GM18526 (cell line): Measurements from ENCODE around the gene PCARE.

Experiments
- POLR2A ChIP-seq: IDR thresholded peaks from 3 replicates; pipeline ENCODE4 v1.6.1; 2011; ENCODE audit not compliant: insufficient read length; ENCODE audit errors: extremely low read depth

The PCARE gene

GRCh38 chr2:29057006-29057405 lies 17.3 kb downstream of the PCARE start:
- TF ChIP-seq POLR2A = no peak

GRCh38 chr2:29056452-29056851 lies 17.9 kb downstream of the PCARE start:
- TF ChIP-seq POLR2A = no peak

DNA sequence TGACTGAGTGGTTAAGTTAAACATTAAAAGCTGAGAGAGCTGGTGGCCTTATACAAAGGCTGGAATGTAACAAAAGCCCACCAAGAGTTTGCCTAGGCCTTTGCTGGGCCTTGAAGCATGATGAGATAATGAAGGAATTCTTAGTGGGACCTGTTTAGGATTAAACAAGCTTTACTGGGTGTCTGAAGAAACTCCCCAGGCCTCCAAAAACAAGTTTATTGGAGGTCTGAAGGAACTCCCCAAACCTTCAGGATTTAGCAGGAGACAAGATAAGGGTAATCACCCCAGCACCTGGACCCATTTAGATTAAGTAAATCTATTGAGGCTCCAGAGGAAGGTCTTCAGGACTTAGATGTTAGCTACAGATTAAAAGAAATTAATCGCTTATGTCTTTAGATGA lies 18.7 kb downstream of the PCARE start:
- no peak for TF ChIP-seq POLR2A

DNA sequence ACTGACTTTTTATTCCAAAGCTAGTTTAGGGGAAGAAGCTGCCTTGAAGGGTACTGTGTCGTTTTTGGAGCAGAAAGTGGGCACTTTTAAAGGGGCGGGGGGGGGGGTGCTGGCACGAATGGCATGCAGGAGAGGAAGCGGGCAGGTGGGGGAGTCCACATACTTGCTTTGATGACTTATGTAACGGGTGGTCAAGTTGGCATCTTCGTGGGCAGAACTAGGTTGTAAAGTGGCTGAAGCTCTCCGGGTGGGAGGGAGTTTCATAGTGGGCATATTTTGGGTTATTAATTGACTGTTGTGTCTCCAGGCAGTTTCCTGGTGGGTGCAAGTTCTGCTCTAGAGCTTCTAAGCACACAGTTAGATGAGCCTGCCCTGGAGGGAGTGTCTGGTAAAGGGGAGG lies 19.9 kb downstream of the PCARE start:
- TF ChIP-seq POLR2A = no peak

DNA sequence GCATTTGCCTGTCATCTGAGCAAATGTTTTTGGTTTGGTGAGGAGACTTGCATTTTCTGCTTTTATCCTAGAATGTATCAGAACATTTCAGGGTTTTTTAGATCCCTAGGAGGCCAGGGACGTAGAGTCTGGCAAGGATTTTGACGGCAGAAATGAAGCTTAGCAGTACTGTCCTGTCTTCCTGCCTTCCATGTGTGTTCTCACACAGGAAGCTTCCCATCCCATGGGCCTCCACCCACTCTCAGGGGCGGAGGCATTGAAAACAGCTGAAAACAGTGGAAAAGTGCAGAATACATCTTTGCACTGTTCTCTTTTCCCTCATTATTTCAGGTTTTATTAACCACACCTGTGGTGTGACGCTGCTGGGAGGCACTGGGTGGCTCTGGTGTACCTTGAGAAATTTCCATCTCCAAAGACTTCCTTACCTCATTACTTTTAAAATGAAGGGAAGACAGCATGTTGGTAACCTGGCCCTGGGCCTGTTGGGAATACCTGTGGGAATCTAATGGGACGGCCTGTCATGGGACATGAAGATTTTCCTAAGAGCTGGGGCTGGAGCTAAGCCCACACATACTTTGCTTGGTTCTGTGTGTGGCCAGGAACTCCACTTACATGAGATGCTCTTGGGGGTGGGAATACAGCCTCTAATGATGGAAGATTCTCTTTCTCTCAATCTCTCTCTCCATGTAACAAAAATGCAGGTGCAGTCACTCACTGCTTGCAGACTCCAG lies 20.5 kb downstream of the PCARE start:
- TF ChIP-seq POLR2A = no peak

DNA sequence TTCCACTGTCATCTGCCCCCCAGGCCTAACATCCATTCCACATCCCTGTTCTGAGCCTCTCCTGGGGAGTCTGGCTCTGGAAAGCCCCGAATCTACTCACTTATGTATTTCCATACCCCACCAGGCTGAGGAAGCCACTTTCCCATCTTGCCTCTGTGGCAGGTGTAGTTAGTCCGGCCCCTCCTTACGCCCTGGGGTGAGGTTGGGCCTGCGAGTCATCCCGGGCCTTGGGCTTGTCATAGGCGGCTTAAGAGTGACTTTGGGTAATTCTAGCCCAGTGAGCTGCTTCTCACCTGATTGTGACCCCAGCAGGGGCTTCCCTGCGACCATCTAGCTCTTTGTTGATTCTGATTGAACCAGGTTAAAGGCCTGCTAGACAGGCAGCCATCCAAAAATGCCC lies 21.1 kb downstream of the PCARE start:
- TF ChIP-seq POLR2A = no peak

DNA sequence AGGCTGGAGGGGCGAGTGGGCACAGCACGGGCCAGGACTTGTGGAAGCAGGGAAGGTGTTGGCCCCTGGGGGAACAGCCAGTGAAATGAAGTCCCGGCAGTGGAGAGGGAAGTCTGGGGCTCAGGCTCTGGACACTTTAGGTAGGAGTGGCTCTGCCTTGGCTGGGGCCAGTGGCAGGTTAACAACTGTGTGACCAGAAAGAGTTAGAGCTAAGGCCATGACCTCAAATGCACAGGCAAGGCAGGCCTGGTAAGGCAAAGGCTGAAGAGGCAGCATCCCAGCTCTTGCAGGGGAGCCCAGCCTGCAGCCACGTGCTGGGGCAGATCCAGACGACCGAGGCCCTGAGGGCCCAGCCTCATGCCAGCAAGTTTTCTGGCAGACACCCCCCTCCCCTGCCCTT lies 21.5 kb downstream of the PCARE start:
- no peak for TF ChIP-seq POLR2A

DNA sequence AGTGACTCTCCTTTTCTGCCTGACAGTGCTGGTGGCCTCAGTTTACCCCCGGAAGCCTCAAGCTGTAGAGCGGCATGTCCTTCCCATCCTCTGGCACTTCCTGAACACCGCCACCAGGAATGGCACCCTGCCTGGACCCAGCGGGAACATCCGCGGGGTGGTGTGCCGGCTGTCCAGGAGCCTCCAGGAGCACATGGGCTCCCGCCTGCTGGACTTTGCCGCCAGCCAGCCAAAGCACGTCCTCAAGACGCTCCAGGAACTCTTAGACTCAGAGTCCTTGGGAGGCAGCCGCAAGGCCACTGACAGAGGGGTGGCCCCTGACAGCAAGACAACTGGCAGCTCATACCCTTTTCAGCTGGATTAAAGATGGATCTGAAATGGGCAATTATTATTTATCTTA lies 22.6 kb downstream of the PCARE start:
- no peak for TF ChIP-seq POLR2A

DNA sequence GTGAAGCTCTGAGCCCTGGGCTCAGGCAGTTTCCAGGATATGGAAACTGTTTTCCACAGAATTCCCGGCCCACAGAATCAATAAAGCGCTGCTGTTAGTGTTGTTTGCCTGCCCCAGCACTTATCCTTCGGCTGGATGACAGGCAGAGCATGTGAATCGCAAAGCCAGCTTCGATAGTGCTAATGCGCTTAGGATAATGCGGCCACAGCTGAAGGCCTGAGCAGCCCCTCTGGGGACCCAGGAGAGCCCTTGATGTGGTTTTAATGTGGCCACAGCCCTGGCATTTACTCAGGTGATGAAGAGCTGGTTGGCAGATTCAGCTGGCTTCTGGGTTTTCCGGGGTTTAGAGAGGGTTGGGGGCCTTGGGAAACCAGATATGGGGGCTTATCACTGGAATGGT lies 23.7 kb downstream of the PCARE start:
- TF ChIP-seq POLR2A = no peak

DNA sequence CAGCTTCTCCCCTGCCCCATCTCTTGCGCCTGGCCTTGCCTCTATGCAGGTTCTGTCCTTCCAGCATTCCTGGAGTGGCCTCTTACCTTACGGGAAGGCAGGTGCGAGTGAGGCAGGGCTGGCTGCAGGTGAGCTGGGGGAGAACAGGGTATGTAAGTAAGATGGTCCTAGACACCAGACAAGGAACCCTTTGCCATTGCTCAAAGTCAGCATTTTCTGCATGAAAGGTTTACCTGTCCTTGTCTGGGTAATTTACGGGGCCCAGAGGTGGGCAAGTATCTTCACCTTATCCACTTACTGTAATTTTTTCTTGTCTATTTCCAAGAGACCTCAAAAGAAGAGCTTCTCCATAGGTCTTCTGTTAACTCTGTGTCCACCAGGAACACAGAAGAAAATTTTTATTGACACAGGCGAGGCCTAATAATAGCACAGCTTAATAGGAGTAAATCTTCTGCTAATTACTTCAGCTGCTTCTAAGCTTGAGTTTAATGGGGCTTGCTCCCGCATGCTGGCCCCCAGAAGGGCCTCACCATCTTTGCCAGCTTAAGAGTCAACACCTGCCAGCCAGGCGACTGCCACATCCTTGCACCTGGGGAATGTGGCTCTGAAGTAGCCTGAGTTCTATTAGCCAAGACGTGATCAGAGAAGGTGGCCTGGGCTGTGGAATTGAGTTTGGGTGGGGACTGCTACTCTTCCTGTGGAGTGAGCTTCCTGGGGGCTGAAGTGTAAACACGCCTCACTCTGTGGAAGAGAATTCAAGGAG lies 27.1 kb downstream of the PCARE start:
- TF ChIP-seq POLR2A = no peak

GRCh38 chr2:29046321-29046720 lies 28.0 kb downstream of the PCARE start:
- no peak for TF ChIP-seq POLR2A

GRCh38 chr2:29044459-29044858 lies 29.9 kb downstream of the PCARE start:
- no peak for TF ChIP-seq POLR2A

DNA sequence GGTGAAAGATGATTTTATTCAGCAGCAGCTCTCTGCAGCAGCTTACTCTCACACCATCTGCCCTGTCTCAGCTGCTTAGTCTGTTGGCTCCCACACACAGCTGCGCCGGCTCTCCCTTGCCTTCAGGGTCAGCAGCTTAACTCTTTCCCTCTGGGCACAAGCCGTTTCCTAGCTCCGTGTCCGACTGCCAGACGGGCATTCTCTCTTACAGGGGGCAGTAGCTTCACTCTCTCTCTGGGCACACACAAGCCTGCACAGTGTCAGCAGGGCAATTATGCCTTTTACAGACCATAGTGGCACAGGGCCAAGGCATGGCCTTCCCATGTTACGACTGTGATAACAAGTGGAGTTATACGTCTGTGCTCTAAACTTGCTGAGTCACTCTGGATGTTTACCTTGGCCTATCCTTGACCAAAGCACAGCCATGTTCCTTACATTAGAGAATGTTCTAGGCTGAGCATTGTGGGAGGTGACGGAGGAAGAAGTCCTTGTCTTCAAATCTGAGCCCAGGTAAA lies 31.7 kb downstream of the PCARE start:
- TF ChIP-seq POLR2A = no peak

GRCh38 chr2:29041161-29041660 lies 33.1 kb downstream of the PCARE start:
- TF ChIP-seq POLR2A = no peak

DNA sequence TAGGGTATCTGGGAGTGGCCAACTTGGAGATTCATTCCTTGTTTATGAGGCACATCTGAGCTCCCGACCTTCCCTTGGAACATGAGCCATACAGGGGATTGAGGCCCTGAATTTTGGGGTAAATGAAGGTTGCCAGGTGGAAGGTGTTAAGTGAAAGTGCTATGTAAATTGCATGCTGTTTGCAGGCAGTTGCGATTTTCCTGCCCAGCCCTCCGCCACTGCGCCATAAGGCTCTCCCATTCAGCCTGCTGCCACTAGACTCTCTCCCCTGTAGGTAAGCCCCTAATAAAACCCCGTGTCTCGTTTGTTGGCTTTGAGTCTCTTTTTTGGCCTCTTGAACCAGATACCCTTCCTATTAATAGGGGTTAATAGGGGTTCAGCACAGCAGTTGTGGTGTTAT lies 33.8 kb downstream of the PCARE start:
- no peak for TF ChIP-seq POLR2A
